VCaP (cell line): Measurements from ENCODE around the gene SCAMP4.

Source experiments
- H3K27ac ChIP-seq: fragments of 450-650 bp; 2 replicates; pipeline ENCODE4 v1.5.1; 2017
- CTCF ChIP-seq: fragments of 450-650 bp; conservative IDR thresholded peaks from 2 replicates; pipeline ENCODE4 v1.5.1; 2017; ENCODE audit warnings: mild to moderate bottlenecking, moderate library complexity

The SCAMP4 gene

GRCh38 chr19:1871140-1871597 is 34.0 kb upstream of the SCAMP4 start:
- no peak for TF ChIP-seq CTCF
- H3K27ac ChIP-seq: peak overlapping the region; percentile 98

GRCh38 chr19:1871630-1872029 is 33.6 kb upstream of the SCAMP4 start:
- TF ChIP-seq CTCF: no peak
- peak overlapping the region; percentile 98 for H3K27ac ChIP-seq

GRCh38 chr19:1872807-1873523 is 32.2 kb upstream of the SCAMP4 start:
- no peak for TF ChIP-seq CTCF
- peak overlapping the region; percentile 98 for H3K27ac ChIP-seq

- no peak for TF ChIP-seq CTCF
- peak overlapping the region; percentile 98 for H3K27ac ChIP-seq
These were observed 31.4 kb upstream of the SCAMP4 start for GRCh38 chr19:1873524-1874473.

- peak overlapping the region; percentile 98 for H3K27ac ChIP-seq
- no peak for TF ChIP-seq CTCF
These were observed 30.5 kb upstream of the SCAMP4 start for GRCh38 chr19:1874554-1875185.

- H3K27ac ChIP-seq: peak overlapping the region; percentile 98
These were observed 29.9 kb upstream of the SCAMP4 start for GRCh38 chr19:1875265-1875645.

GRCh38 chr19:1875646-1876495 is 29.3 kb upstream of the SCAMP4 start:
- no peak; the same call in 1 of the 2 replicates for TF ChIP-seq CTCF
- H3K27ac ChIP-seq: peak overlapping the region; percentile 98
